Frontal cortex (tissue), 4 donors: ENCODE measurements around the gene NTM. TPM values are rescaled to one million over a fixed set of nuclear protein-coding genes. Genes with fewer than 3 reads are reported as not detected.
"Not testable (repeated sequence)": the region's sequence is repeated elsewhere in the genome, so short reads cannot be mapped to it uniquely, and the experiment has no call there.

ENCODE experiments used
- DNase-seq, 2 donors: peaks; one replicate each; pipeline ENCODE4 v3.0.0; 2012; ENCODE audit warnings: low spot score in 2 of 2
- FAIRE-seq: peaks from 2 replicates; lab custom pipeline; 2012; peaks lifted over from hg19 to GRCh38; lab: Jason Lieb, UNC
- total RNA-seq: library from RNA; depleted of rRNA; stranded (reverse); fragments of >200 nt; gene quantifications from one replicate; pipeline ENCODE4 v1.2.3, GENCODE V29; 2014
- donor health status: control.
- donor health status: control.
- donor health status: control.

Gene NTM
- total RNA-seq, 1 donor from 2014 or later = 119 TPM

DNA sequence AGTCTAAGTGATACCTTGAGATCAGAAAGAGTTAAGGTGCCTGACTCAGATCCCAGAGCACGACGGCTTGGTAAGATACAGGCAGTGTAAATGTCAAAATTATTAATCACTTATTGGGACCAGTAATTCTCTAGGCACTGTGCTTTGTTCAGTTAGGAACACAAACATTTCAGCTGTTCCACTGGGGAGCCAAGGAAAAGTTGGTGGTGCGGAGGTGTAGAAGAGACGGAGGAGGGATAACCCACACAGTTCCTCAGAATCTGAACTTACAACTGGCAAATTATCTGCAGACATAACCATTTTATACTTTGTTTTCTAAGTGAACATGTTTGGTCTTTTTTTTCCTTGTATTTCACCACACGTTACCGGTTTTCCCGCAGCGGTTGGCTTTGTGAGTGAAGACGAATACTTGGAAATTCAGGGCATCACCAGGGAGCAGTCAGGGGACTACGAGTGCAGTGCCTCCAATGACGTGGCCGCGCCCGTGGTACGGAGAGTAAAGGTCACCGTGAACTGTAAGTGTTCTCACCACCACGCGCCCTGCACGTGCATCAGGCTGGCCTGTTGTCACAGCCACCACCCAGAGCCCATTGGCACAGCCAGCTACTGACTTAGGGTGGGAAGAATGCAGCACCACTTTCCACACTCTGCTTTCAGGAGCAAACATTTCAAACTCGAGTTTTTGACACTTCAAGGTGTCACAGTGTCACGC, 937.0 kb downstream of the NTM start:
- no peak for DNase-seq
- no peak for FAIRE-seq

DNA sequence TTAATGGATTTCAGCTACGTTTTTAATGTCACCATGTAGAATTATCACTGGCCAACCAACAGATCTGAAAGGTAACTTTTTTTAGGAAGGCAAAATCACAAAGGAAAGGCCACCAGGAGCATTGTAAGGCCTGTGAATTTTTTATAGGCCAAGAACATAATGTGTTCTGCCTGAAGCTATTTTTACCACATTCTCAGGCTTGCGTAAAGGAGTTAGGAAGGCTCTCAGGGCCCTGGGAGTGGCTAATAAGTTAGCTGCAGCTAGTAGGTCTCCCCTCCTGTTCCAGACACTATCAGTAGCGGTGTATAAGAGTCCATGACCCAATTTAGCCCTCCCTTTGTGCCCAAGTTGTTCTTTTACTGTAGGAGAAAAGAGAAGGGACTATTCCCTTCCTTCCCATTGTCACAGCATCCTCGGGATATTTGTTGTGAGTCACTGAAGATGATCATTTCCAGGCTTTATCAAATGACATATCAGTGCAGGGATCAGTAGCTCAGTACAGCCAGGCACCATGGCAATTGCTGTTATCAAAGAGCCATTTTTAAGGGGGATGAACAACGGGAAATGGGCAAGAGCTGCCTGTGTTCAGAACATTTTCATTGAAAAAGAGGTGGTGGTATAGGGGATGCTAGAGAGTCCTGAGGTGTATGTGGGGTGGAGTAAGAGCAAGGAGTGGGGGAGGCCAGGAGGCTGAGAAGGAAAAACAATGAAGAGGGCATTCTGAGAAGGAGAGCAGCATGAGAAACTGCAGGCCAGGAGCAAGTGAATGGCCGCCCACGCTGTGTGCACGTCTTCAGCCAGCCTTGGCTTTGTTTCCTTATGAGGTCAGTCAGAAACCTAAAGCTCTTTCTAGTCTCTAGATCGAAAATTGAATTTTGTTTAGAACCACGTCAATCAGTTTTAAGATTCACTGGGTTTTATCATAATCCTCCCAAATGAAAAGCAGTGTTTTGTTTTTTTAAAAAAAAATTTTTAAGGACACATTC, 940.3 kb downstream of the NTM start:
- DNase-seq (no peak), FAIRE-seq (no peak)

DNA sequence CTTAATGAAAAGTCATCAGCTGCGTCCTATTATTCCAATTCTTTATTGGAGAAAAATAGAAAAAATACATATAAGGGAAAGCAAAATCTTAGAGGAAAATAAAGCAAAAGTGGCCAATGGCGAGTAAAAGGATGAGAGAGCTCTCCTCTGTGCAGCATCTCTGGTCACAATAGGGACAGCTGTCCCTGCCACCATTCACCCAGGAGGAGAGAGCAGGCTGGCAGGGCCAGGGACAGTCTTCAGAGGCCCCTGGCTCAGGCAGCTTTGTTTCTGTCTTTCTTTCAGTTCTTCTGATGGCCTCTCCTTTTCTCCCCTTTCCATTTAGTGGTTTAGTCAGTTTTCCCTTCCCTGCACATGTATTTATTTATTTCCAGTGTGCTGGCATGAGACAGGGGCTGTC, 941.3 kb downstream of the NTM start:
- DNase-seq (no peak), FAIRE-seq (no peak)

DNA sequence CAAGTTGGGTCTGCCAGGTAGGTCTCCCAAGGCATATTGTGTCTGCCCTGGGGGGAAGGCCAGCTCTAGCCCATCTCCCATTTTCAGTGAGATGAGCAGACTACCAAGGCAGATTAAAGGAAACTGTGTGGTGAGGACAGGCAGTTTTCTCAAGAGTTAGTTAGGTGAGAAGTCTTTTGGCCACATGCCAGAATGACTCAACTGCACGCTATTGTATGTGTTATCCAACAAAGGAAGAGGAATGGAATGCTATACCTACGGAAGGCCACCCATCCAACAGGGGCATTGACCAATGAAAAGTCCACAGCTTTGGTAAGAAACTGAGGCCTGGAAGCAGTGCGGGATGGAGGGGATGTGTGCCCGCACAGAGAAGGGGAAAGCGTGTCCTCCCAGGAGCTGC, 941.7 kb downstream of the NTM start:
- DNase-seq = no peak
- no peak for FAIRE-seq

DNA sequence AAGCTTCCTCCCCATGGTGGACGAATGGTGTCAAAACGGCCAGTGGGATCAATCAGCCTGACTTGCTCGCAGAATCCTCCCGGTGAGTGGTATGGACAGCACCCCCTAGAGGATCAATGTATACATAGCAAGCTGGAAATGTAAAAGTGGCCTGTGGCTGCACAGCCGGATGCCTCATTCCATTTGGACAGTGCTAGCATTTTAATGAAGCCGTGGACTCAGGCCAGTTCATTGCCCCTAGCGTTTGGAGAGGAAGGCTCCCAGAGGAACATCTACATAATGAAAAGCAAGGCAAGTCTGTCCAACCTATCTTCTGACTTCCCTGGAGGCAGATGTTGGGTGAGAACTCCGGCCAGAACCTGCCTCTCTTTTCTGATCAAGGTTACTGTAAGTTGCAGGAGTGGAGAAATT, 942.3 kb downstream of the NTM start:
- peak; percentile 14 to 36 for DNase-seq
- FAIRE-seq = no peak

DNA sequence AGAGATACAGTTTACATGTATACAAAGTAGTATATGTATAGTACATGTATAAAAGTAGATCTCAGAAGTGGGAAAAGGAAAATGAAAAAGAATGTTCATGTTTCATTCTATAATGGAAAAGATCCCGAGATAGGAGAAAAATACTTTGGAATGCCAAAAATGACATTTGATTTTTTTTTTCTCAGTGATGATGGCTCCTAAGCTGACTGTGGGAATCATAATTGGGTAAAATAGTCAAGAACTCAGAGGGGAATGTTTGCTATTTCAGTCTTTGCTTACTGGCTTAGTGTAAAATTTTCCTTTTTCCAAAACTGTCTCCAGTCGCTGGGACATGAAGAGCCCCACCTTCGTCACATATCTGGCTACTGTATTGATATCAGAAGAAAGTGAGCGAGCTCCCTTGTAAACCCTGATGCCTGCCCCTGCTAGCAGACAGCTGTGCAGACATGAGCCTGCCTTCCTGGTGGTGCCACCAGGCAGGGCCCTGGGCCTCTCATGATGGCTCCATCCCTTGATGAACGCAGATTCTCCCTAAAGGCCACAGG, 944.6 kb downstream of the NTM start:
- DNase-seq (no peak), FAIRE-seq (no peak)

DNA sequence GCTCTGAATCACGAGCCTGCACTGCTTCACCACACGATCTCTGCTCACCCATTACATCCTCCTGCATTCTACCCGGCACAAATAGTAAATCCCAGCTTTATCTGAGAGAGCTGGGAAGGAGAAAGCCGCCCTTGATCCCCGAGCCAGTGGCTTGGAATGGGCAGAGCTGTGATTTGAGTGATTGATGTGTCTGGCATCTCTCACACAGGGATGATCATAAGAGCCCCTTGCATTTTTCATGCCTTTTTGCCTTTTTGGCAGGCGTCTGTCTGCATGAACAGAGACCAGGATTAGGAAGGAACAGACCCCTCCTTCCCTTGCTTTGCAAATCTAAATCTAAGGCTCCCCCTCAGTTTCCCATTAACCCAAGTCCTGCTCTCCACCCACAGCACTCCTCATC, 945.3 kb downstream of the NTM start:
- no peak for FAIRE-seq

DNA sequence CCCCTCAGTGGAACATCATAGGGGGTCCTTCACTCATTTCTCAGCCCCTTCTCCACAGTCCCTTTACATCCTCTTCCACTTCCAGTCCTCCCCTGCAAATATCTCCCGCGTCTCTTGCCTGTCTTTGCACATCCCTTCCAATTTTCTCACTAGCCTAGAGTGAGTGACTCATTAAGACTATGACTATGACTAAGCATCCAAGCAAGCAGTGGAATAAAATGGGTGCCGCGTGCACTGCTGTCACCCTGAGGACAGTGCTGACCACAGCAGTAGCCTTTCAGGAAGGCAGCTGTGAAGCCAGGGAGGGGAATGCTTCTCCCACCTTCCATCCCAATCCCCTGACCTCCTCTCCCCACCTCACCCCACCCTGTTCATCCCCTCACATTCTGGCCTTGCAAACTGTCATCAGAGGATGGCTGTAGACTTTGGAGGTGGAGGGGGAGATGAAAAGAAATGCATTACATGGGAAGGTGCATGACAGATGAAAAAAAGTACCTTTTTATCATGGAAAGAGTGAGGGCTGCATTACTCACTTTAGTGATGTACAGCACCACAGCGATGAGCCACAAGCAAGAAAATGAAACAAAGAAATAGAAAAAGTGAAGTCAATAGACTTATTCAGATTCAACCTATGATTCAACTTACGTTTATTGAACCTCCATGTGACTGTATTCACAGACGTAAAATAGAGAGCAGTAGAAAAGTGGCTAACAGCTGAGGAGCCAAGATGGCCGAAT, 948.2 kb downstream of the NTM start:
- peak in 1 of 2 donors; percentile 31 for DNase-seq
- no peak for FAIRE-seq

More for the DNA sequence above, 945.3 kb downstream of the NTM start:
- DNase-seq = no peak

DNA sequence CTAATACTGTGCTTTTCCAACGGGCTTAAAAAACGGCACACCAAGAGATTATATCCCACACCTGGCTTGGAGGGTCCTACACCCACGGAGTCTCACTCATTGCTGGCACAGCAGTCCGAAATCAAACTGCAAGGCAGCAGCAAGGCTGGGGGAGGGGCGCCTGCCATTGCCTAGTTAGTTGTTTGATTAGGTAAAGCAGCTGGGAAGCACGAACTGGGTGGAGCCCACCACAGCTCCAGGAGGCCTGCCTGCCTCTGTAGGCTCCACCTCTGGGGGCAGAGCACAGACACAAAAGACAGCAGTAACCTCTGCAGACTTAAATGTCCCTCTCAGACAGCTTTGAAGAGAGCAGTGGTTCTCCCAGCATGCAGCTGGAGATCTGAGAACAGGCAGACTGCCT, 949.0 kb downstream of the NTM start:
- not testable (repeated sequence) for FAIRE-seq, DNase-seq

DNA sequence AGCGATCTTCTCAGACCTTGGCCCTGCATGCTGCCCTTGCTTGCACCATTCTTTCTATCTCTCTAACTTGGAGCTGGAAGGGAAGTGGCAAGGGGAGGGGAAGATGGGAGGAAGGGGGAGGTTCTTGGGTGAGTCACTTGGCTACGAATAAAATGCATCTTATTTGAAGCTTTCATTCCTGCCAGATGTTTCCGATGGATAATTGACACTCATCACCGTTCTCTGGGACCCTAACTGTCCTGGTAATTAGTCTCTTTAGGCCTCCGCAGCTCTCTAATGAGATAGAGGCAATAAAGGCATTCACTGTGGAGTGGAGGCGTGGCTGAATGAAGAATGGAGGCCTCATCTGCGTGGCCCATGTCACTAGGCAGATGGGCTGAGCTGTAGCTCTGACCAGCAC, 960.1 kb downstream of the NTM start:
- FAIRE-seq = no peak
- no peak for DNase-seq

DNA sequence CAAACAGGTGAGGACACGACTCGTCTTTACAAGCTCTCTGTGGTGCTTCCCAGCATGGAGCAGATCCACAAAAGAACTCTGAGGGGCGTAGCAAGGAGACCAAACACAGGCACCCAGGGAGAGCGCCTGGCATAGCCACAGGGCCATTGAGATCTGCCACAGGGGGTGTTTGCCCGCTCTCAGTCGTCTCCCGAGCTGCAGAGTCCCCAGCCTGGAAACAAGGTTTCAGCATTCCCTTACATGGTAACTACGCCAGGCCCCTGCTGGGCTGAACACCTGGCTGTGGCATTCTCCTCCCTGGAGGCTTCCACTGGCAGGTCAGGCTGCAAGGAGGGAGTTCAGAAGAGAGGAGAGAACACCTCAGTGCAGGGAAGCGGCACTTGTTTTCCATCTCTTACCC, 962.1 kb downstream of the NTM start:
- no peak for DNase-seq
- no peak for FAIRE-seq

DNA sequence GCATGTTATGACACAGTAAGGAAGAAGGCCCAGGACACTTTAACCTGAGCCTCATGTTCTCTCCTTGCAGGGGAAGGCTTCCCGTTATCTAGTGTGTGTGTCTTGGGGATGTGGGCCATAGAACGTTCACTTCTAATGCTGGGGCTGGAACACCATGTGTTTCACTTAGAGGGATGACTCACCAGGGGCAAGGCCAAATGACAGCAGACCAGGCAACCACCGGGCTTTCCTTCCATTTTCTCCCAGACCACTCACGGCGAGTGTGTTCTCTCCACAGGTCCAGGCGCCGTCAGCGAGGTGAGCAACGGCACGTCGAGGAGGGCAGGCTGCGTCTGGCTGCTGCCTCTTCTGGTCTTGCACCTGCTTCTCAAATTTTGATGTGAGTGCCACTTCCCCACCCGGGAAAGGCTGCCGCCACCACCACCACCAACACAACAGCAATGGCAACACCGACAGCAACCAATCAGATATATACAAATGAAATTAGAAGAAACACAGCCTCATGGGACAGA, 964.4 kb downstream of the NTM start:
- no peak for DNase-seq

DNA sequence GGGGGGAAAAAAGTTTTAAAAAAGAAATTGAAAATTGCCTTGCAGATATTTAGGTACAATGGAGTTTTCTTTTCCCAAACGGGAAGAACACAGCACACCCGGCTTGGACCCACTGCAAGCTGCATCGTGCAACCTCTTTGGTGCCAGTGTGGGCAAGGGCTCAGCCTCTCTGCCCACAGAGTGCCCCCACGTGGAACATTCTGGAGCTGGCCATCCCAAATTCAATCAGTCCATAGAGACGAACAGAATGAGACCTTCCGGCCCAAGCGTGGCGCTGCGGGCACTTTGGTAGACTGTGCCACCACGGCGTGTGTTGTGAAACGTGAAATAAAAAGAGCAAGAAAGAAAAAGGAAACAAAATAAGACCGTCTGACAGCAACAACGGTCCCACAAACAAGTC, 964.9 kb downstream of the NTM start:
- FAIRE-seq = no peak
- DNase-seq = no peak

More for the DNA sequence above, 964.4 kb downstream of the NTM start:
- no peak for FAIRE-seq

DNA sequence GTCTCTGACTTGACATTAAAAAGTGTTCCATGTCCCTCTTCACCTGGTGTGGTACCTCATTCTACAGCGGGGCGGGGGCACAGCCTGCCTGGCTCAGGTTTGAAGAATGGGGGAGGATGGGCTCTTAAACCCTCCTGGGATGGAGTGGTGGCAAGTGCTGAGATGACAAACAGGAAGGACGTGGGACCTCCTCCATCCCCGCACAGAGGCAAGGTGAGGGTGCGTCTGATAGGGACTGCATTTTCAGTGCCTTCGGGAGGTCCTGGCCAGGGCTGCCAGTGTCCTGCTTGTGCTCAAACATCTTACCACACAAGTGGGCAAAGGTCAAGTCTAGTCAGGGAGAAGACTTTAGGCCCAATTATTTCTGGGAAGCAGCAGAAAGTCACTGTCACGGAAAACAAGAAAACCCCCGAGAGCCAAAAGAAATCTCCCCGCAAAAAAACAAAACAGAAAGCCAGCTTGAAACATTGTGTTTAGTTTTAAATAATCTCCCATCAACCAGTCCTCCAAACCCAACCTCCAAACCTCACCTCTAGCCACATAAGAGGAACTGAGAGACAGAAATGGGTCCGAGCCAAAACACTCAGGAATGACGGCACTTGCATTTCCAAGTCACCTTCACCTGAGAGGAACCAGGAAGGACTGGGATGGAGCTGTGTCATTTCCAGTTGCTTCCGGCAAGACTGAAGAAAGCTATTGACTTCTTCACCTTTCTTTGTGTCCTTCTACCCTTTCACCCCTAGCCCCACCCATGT, 966.5 kb downstream of the NTM start:
- DNase-seq = no peak
- no peak for FAIRE-seq

DNA sequence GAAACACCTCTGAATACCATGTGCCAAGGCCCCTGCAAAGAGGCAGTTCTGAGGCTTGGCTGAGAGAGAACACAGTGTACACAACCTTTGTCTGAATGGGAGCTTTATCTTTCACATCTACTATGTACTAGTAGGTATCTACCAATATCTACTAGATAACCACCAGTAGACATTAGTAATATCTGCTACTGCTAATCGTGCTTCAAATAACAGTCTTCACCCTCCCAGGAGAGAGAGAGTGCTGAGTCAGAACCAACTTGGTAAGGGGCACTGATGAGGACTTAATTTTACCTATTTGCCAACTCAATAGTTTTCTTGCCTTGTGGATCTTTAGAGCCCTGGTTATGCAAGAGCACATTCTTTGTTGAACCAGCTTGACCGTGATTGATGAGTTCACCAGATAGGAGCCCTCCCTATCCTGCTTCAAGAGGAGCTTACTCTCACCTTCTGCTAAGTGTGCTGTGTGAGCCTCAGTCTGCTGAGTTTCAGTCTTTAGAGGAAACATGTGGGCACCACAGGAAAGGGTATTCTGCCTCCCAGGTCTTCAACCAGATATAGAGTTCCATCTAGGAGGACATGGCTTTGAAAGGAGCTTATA, 967.5 kb downstream of the NTM start:
- no peak for FAIRE-seq
- no peak for DNase-seq

DNA sequence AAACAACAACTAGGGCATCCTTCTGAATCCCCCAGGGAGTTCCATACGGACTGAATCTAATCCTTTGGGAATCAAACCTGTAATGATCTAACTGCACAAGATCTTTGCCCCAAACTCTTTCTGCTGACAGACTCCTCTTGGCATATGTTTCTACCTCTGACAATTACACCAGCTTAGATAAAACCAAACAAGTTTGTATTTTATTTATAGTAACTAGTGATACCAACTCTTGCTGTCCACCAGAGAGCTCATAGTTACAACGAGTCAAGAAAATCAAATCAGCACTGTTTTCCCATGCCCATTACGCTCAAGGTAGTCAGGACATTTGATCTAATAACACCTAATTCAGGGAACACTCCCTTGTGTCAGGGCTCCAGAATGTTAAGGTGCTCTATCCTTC, 972.0 kb downstream of the NTM start:
- FAIRE-seq = no peak

DNA sequence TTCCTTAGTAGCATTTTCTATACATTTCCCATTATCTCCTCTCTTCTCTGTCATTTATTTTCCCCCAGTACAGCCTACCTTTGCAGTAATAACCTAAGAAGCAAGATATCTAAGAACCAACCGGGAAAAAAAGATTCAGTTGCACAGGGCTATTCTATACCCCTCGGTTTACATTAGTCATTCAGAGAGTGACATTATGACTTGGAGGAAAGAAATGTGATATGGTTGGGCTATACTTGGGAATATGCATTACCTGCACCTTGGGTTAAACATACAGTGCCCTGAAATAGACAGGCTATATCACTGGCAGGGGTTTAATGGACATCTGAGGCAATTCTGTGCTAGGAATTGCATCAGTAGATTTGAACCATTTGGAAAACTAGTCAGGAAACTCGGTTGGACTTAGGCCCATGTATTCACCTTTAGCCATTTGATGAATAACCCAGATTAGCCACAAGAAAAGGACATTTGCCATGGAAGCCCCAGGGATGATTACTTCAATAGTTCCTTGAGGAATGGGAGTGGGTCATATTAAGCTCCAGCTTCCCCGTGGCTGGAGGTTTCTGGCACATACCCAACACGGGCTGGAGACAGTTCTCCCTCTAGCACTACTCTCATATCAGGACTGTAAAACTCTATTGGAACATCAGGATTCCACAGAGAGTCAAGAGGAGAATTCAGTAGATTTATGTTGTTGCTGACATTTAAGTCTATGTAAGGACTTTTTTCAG, 973.2 kb downstream of the NTM start:
- DNase-seq = no peak

More for the DNA sequence above, 972.0 kb downstream of the NTM start:
- DNase-seq = no peak

DNA sequence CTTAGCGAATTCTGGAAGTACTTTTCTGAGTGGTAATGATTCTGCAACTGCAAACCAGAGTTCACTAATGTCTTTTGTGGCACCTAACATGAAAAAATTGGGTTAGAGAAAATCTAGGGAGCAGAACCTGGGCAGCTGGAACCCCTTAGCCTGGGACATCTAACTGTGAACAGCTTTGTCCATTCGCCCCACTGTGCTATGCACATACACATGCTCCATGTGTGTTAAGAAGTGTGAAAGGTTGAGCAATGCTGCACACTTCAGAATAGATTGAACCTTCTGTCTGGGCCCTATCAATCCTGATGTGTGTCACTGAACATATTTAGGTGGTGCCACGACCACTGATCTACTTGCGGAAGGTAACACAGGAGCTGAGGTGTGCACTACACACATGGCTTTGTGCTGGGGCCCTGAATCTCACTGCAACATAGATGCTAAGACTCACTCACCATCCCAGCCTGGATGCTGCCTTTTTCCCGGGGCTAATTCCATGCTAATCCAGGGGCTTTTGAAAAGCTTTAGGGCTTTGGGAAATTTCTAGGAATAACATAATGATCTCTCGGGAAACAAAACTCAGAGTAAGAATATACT, 976.2 kb downstream of the NTM start:
- FAIRE-seq (no peak), DNase-seq (no peak)

More for the DNA sequence above, 973.2 kb downstream of the NTM start:
- no peak for FAIRE-seq
